Mesendoderm (in vitro differentiated cells): ENCODE data around the gene SLC35F5.

ENCODE experiments used
- DNase-seq: peaks from one replicate; pipeline ENCODE4 v3.0.0; 2013
- H2AK5ac ChIP-seq: 2 replicates; pipeline ENCODE4 v1.6.1; 2013; ENCODE audit warnings: low read length, inconsistent platforms
- H2BK120ac ChIP-seq: 2 replicates; pipeline ENCODE4 v1.6.1; 2013; ENCODE audit warnings: low read depth, mild to moderate bottlenecking, low read length, moderate library complexity, mixed read lengths
- H2BK15ac ChIP-seq: replicated peaks from 2 replicates; pipeline ENCODE4 v1.6.1; 2013; ENCODE audit warnings: low read depth, mild to moderate bottlenecking, moderate library complexity
- H2BK5ac ChIP-seq: 2 replicates; pipeline ENCODE4 v1.6.1; 2013; ENCODE audit warnings: low read length, inconsistent platforms
- H3K18ac ChIP-seq: 2 replicates; pipeline ENCODE4 v1.6.1; 2013; ENCODE audit warnings: mild to moderate bottlenecking, low read length, mixed read lengths
- H3K23ac ChIP-seq: one replicate; pipeline ENCODE4 v1.6.1; 2013; ENCODE audit warnings: low read length
- H3K27ac ChIP-seq: 2 replicates; pipeline ENCODE4 v1.5.1; 2013; ENCODE audit warnings: low read depth, mild to moderate bottlenecking, inconsistent platforms, low read length, moderate library complexity
- H3K27me3 ChIP-seq: 2 replicates; pipeline ENCODE4 v1.6.1; 2013; ENCODE audit warnings: low read length, control low read depth, mild to moderate bottlenecking, inconsistent platforms; ENCODE audit not compliant: insufficient read depth, poor library complexity
- H3K36me3 ChIP-seq: 2 replicates; pipeline ENCODE4 v1.6.1; 2013; ENCODE audit warnings: low read length, inconsistent platforms; ENCODE audit not compliant: control insufficient read depth, insufficient read depth
- H3K4ac ChIP-seq: one replicate; pipeline ENCODE4 v1.6.1; 2013; ENCODE audit warnings: low read depth, mild to moderate bottlenecking, low read length, moderate library complexity
- H3K4me1 ChIP-seq: 2 replicates; pipeline ENCODE4 v1.6.1; 2013; ENCODE audit warnings: low read depth, low read length, inconsistent platforms; ENCODE audit not compliant: control insufficient read depth
- H3K4me2 ChIP-seq: 2 replicates; pipeline ENCODE4 v1.6.1; 2013; ENCODE audit warnings: low read length
- H3K4me3 ChIP-seq: 2 replicates; pipeline ENCODE4 v1.5.1; 2013; ENCODE audit warnings: mild to moderate bottlenecking, low read length
- H3K56ac ChIP-seq: one replicate; pipeline ENCODE4 v1.6.1; 2013; ENCODE audit warnings: low read length
- H3K79me1 ChIP-seq: 2 replicates; pipeline ENCODE4 v1.6.1; 2013; ENCODE audit warnings: low read length, inconsistent platforms
- H3K79me2 ChIP-seq: 2 replicates; pipeline ENCODE4 v1.6.1; 2013; ENCODE audit warnings: mild to moderate bottlenecking, low read length; ENCODE audit not compliant: control insufficient read depth, insufficient read depth
- H3K9ac ChIP-seq: 2 replicates; pipeline ENCODE4 v1.6.1; 2013; ENCODE audit warnings: low read length, inconsistent platforms
- H4K5ac ChIP-seq: one replicate; pipeline ENCODE4 v1.6.1; 2013; ENCODE audit warnings: low read length
- H4K8ac ChIP-seq: one replicate; pipeline ENCODE4 v1.6.1; 2013; ENCODE audit warnings: low read depth, mild to moderate bottlenecking, control low read depth, low read length, moderate library complexity
- WGBS: extraction: QIAGEN DNeasy Blood & Tissue Kit; methylation state at CpG from one replicate; pipeline ENCODE4 v1.1.7; 2013; ENCODE audit warnings: low lambda C conversion rate, missing lambda C conversion rate; ENCODE audit not compliant: insufficient coverage; ENCODE audit errors: extremely low coverage; 5-methylcytosine and 5-hydroxymethylcytosine counted together

The SLC35F5 gene

DNA sequence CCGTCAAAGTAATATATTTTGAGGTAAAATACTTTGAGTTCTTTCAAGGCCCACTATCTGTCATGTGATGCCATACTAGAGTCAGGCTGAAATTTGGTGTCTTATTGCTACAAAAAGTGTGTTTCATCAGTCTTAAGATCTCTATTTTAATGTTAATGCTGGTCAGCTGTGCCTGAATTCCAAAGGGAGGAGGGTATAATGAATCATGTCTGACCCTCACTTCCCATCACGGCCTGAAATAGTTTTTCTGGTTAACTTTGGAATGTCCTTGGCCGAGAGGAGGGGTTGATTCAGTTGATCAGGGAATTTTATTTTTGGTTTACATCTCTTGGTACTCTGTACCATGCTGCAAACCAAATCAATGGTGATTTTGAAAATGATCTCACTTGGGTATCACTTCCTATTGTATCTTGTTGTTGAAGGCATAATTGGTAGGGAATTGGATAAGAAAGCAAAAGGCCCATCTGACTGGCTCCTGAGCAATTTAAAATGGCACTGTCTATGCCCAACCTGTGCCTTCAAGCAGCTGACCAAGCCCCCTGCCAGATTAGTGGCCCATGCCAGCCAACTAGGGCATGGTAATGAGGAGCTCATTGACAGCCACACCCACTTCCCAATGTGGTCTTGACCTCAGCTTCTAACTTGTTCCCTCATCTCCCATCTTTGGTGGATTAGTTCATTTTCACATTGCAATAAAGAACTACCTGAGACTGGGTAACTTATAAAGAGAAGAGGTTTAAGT, 6.1 kb upstream of the SLC35F5 start:
- no peak overlapping the region for H2AK5ac ChIP-seq
- no peaks in the 10 kb centered on the region for H3K79me1 ChIP-seq
- no CpG with 5 or more reads among the region's 3 CpGs for WGBS
- H3K4me1 ChIP-seq = no peaks in the 10 kb centered on the region
- no peaks in the 10 kb centered on the region for H3K36me3 ChIP-seq
- no peak overlapping the region for H3K27ac ChIP-seq
- no peak overlapping the region for H2BK5ac ChIP-seq
- no peak overlapping the region for H3K9ac ChIP-seq
- H4K8ac ChIP-seq = no peak overlapping the region
- no peak overlapping the region for H3K18ac ChIP-seq
- no peak overlapping the region for H3K4me2 ChIP-seq
- no peaks in the 10 kb centered on the region for H3K27me3 ChIP-seq
- H3K79me2 ChIP-seq = no peaks in the 10 kb centered on the region
- H3K4ac ChIP-seq = no peak overlapping the region
- no peak overlapping the region for H3K4me3 ChIP-seq
- no peak overlapping the region for H3K56ac ChIP-seq
- no peak overlapping the region for H2BK120ac ChIP-seq
- no peak overlapping the region for H2BK15ac ChIP-seq
- DNase-seq = peak; percentile 40
- H4K5ac ChIP-seq = no peak overlapping the region
- H3K23ac ChIP-seq = no peak overlapping the region

DNA sequence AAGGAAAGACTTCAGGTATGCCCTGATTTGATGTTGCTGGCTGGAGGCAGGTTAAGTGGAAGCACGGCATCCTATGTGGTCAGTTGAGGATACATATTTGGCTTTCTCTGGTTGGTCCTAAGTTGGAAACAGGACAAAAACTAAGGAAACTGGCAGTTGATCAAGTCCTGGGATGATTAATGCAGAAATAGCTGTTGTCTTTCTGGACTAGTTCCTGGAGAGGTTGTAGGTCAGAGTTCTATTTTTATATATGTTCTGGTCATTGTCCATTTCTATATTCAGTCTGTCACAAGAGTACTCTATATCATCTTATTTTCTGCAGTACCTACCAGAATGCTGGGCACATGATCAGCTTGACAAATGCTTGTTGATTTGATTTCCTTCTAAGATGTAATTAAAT, 4.0 kb upstream of the SLC35F5 start:
- Histone ChIP-seq H3K79me1 (peaks cover 1% of the 10 kb centered on the region), H3K79me2 (peaks cover 3% of the 10 kb centered on the region), H2BK120ac (no peak overlapping the region), H3K18ac (no peak overlapping the region), H3K23ac (no peak overlapping the region), H3K27ac (no peak overlapping the region), H4K8ac (no peak overlapping the region), H3K4ac (no peak overlapping the region), H3K4me1 (no peaks in the 10 kb centered on the region), H3K9ac (no peak overlapping the region), H3K36me3 (no peaks in the 10 kb centered on the region), H2BK15ac (no peak overlapping the region), H3K4me3 (no peak overlapping the region), H3K4me2 (no peak overlapping the region), H2BK5ac (no peak overlapping the region), H3K56ac (no peak overlapping the region), H2AK5ac (no peak overlapping the region), H4K5ac (no peak overlapping the region), H3K27me3 (no peaks in the 10 kb centered on the region)
- no CpG with 5 or more reads among the region's 1 CpG for WGBS
- DNase-seq = no peak

DNA sequence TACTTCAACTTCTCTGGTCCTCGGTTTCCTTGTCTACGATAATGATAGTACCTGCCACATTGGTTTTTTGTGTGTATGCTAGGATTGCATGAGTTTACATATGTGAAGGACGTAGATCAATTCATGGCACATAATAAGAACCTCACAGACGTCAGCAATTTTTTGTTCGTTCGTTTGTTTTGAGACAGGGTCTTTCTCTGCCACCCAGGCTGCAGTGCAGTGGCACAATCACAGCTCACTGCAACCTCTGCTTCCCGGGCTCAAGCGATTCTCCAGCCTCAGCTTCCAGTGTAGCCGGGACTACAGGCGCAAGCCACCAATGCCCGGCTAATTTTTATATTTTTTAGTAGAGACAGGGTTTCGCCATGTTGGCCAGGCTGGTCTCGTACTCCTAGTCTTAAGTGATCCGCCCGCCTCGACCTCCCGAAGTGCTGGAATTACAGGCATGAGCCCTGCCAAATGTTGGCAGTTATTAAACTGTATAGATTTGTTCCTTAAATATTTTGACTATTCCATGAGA, 756 bp upstream of the SLC35F5 start:
- no peak overlapping the region for H4K8ac ChIP-seq
- no peak overlapping the region for H3K18ac ChIP-seq
- H4K5ac ChIP-seq = peak overlapping the region; percentile 51
- H3K4ac ChIP-seq = peak overlapping the region; percentile 43
- H3K56ac ChIP-seq = peak overlapping the region; percentile 99
- no peaks in the 10 kb centered on the region for H3K36me3 ChIP-seq
- peaks cover 1% of the 10 kb centered on the region for H3K79me1 ChIP-seq
- H3K4me1 ChIP-seq = no peaks in the 10 kb centered on the region
- H3K4me2 ChIP-seq = peak overlapping the region; percentile 70
- H3K27me3 ChIP-seq = no peaks in the 10 kb centered on the region
- WGBS = no CpG with 5 or more reads among the region's 17 CpGs
- H2BK120ac ChIP-seq = no peak overlapping the region
- H2BK15ac ChIP-seq = no peak overlapping the region
- no peak overlapping the region for H2AK5ac ChIP-seq
- no peak overlapping the region for H3K23ac ChIP-seq
- peaks cover 5% of the 10 kb centered on the region for H3K79me2 ChIP-seq
- no peak for DNase-seq
- no peak overlapping the region for H3K27ac ChIP-seq
- H2BK5ac ChIP-seq = no peak overlapping the region
- peak overlapping the region; percentile 98 for H3K9ac ChIP-seq
- peak overlapping the region; percentile 95 for H3K4me3 ChIP-seq

DNA sequence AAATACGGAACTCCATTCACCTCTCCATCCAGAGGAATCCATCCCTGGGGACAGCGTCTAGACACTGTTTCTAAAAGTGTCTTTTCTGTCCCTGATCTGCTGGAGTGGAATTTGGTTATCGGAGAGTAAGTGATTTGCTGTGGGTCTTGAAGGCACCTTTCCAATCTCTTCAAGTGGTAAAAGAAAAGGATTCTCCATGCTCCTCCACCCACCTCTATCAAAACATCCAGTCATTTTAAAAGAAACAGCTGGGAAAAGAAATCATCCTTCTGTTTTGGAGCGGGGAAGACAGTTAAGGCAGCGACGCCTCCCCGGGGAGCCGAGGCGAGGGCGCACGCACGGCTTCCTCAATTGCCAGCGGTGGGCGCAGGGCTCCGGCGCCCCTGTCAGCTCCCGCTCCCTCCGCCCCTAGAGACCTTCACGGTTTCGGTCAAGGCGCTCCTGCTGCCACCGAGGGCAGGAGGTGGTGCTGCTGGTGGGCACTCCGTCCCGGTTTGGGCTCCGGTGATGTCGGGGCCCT, 547 bp downstream of the SLC35F5 start:
- H3K79me1 ChIP-seq = peaks cover 1% of the 10 kb centered on the region
- peak overlapping the region; percentile 91 for H2BK5ac ChIP-seq
- peak overlapping the region; percentile 18 for H3K18ac ChIP-seq
- H3K27ac ChIP-seq = peak overlapping the region; percentile 52
- H3K4me3 ChIP-seq = peak overlapping the region; percentile 97
- H3K27me3 ChIP-seq = no peaks in the 10 kb centered on the region
- H4K5ac ChIP-seq = no peak overlapping the region
- H2AK5ac ChIP-seq = no peak overlapping the region
- no peak overlapping the region for H3K4ac ChIP-seq
- H3K4me2 ChIP-seq = peak overlapping the region; percentile 83
- peak overlapping the region; percentile 98 for H3K9ac ChIP-seq
- no peak overlapping the region for H2BK120ac ChIP-seq
- H3K79me2 ChIP-seq = peaks cover 5% of the 10 kb centered on the region
- no peaks in the 10 kb centered on the region for H3K36me3 ChIP-seq
- peak overlapping the region; percentile 100 for H3K56ac ChIP-seq
- H3K23ac ChIP-seq = peak overlapping the region; percentile 67
- H3K4me1 ChIP-seq = no peaks in the 10 kb centered on the region
- no peak overlapping the region for H4K8ac ChIP-seq
- WGBS = no CpG with 5 or more reads among the region's 26 CpGs
- no peak for DNase-seq
- no peak overlapping the region for H2BK15ac ChIP-seq

DNA sequence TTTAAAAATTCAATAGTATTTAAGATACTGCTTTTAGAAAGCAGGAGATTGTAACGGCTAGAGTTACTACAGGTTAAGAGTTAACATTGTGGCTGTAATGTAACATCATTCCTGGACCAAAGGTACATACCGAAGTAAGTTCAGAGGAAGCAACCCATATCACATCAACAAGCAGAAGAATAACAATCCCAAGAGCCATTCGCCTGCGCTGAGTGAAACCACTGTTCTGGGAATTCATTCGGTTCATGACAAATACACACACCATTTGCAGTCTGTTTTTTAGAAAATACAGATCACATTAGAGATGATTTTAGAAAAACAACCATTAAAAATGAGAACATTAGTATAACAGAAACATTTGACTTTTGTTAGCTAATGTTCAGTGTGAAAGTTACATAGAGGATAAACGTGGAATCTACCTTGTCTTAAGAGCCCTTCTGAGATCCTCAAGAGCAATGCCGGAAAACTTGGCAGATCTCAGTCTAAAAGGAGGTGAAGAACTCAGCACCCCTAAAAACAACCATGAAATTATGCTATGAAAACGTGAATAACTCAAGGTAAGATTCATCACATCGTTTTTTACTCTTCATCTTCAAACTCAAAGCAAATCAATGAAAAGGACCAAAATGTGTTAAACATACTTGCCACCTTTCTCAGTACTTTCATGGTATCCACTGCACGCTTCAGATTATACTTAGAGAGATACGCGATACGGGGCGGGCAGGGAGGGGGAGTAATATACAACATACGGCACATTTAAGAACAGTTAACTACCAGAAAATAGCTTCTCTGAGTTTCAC, 1.2 kb downstream of the SLC35F5 start:
- no peak overlapping the region for H2AK5ac ChIP-seq
- H2BK5ac ChIP-seq = no peak overlapping the region
- peak overlapping the region; percentile 83 for H3K4me2 ChIP-seq
- peak overlapping the region; percentile 98 for H3K9ac ChIP-seq
- H2BK120ac ChIP-seq = no peak overlapping the region
- peaks cover 1% of the 10 kb centered on the region for H3K79me1 ChIP-seq
- no peak overlapping the region for H3K23ac ChIP-seq
- peaks cover 5% of the 10 kb centered on the region for H3K79me2 ChIP-seq
- H2BK15ac ChIP-seq = no peak overlapping the region
- peak overlapping the region; percentile 18 for H3K18ac ChIP-seq
- H3K36me3 ChIP-seq = no peaks in the 10 kb centered on the region
- H3K27me3 ChIP-seq = no peaks in the 10 kb centered on the region
- DNase-seq = no peak
- H3K56ac ChIP-seq = peak overlapping the region; percentile 100
- no peak overlapping the region for H3K4ac ChIP-seq
- no CpG with 5 or more reads among the region's 15 CpGs for WGBS
- no peak overlapping the region for H4K8ac ChIP-seq
- no peaks in the 10 kb centered on the region for H3K4me1 ChIP-seq
- no peak overlapping the region for H4K5ac ChIP-seq
- H3K4me3 ChIP-seq = peak overlapping the region; percentile 97
- H3K27ac ChIP-seq = no peak overlapping the region
